Activated CD8-positive, alpha-beta memory T cell treated with anti-CD3 and anti-CD28 coated beads, Interleukin-2, amount 50 U/mL, for 24 hours (primary cell): ENCODE results near the gene CMSS1.

ENCODE experiments used
- DNase-seq: peaks from one replicate; pipeline ENCODE4 v3.0.0-alpha.2; 2020; ENCODE audit errors: extremely low read depth

Gene CMSS1

GRCh38 chr3:100140976-100141375 lies 323.3 kb downstream of the CMSS1 start:
- no peak for DNase-seq

- no peak for DNase-seq
Measured at GRCh38 chr3:100141586-100141985, 323.9 kb downstream of the CMSS1 start.

GRCh38 chr3:100144255-100144866 lies 326.7 kb downstream of the CMSS1 start:
- DNase-seq: no peak

GRCh38 chr3:100149130-100149529 lies 331.5 kb downstream of the CMSS1 start:
- no peak for DNase-seq

DNA sequence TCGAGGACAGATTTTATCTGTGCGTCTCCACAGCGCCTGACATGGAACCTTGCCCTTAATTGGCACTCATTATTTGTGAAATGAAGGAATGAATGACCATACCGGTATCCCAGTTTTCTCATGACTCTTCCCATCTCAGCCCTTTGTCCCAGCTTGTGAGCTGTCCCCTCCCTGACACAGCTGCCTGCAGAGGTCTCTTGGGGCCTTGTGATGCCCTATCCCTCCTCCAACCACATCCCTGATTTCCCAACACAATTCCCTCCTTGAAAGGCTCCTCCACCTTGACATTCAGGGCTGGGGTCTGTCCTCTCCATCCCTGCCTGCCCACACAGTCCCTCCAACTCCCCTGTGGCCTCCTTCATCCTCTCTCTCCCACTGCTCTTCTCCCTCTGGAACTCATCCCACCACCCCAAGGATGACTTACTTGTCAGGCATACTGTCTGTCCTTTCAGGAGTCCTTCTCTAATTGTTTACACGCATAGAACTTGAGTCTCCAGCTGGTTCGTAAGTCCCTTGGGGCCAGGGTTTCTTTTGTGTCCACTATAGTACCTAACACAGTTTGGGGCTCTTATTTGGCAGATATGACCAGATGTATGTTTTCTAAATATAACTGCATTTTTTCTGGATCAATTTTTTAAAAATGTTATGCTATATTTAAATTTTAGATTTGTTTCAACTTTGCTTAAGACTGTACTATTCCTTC lies 332.2 kb downstream of the CMSS1 start:
- DNase-seq: no peak

DNA sequence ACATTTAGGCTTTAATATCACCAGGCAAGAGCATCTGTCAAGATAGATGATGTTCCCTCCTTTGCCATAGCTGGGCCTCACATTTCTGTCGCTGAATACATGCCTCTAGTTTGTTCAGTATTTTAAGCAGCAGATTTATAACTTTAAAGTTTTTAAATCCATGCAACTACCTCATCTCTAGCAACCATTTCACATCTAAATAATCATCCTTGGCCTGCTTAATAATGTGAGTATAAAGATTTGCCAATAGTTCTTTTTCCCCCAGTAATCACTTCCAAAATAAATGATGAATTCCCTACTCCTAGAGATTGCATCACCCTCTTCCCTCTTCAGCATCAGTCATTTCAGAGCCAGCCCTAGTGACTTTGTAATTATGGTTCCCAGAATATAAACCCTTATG lies 332.8 kb downstream of the CMSS1 start:
- DNase-seq: no peak

DNA sequence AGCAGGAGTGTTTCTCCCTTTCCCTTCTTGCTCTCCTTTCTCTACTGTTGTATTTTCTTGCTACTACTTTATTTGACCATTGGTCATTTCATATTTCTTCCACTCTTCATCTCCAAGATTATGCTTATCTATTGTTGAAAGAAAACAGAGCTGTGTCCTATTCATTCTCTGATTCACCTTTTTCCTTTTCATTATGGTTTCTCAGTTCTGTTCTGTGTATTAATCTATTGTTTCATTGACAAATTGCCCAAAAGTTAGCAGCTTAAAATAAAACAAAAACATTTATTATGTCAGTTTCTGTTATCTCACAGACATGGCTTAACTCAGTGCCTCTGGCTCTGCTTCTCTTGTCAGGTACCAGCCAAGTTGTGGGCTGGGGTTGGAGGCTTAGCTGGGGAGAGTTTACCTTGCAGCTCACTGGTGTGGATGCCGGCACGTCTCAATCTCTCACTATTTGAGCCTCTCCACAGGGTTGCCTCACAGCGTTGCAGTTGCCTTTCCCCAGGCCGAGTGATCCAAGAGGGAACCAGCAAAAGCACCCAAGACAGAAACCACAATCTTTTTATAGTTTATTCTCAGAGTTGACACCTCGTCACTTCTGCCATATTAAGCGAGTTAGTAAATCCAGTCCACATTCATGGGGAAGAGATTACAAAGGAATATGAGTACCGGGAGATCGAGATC lies 333.5 kb downstream of the CMSS1 start:
- no peak for DNase-seq

- DNase-seq: no peak
Measured at GRCh38 chr3:100154171-100154570, 336.5 kb downstream of the CMSS1 start.

DNA sequence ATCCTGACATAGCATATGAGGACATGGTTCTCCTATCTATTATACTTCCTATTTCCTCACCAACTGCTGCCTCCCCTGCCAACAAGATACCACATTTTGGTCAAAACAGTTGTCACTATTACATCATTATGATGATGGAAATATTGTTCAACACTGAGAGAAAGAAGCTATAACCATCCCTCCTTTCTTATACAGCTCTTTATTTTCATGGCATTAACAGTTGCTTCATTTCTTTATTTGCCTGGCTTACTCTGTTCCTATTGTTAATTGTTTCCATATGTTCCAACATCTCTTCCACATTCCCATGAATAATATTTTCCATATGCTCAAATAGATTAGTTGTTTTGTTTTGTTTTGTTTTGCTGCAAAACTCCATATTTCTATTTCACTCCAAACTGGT lies 337.5 kb downstream of the CMSS1 start:
- no peak for DNase-seq

DNA sequence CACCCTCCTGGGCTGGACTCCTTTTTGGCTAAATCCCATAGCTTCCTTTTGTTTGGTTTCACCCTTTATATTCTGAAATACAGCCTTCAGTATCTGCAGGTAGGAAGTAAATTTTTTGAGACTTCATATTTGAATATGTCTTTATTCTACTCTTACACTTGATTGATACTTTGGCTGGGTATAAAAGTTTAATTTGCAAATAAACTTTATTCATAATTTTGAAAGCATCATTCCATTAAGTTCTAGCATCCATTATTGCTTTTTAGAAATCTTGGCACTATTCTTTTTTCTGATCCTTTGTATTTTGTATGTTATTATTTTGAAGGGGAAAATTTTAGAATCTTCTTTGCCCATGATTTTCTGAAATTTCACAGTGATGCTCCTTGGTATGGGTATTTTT lies 337.9 kb downstream of the CMSS1 start:
- DNase-seq: no peak

GRCh38 chr3:100157685-100158084 lies 340.0 kb downstream of the CMSS1 start:
- DNase-seq: no peak

GRCh38 chr3:100158918-100159330 lies 341.3 kb downstream of the CMSS1 start:
- no peak for DNase-seq

DNA sequence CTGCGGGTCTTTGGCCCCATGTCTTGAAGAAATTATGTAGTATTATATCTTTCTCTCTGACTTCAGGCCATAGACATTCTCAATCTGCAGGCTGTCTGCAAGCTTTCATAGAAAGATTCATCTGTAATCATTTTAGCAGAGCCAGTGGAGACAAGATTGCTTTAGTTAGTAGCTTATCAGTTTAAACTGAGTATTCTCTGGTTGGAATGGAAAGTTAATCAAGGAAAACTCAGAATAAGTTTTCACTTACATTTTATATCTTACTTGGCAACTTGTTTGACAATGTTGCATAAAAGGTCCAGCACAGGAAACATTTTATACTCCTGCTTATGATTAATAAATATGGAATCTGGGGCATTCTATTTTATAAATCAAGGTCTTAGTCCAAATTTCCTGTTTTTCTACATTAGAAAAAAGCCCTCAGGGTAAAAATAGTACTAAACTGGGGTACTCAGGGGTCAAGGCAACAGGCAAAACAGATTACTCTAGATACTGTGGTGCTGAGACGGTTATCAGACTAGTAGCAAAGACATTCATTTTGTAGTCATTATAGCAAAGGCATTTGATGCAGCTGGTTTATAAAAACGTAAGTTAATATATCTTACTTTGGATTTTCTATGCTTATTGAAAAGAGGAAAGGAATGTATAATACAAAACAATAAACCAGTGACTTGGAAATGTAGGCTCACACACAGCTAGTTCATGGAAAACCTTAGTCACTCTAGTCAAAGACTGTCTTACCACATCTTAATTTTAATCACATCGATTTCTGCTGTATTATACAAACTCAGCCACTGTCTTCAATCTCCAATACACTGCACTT lies 341.9 kb downstream of the CMSS1 start:
- no peak for DNase-seq

DNA sequence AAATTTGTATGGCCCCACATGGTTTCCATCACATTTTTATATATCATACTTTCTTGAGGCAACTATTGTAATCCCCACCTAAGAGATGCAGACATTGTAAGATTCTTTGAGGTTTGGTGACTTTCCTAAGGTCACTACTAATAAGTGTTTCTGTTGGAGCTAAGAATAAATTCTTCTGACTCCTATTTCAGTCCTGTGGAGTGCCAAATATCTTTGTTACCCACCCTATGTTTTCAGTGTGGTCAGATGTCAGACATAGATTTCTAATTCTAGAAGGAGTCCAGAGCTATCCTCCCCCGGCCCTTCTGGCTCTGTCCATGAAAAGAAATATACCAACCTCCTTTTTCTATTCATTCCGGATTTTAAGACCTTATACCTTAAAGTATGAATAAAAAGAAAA lies 342.9 kb downstream of the CMSS1 start:
- DNase-seq: no peak

- DNase-seq: no peak
Measured at GRCh38 chr3:100163787-100164186, 346.1 kb downstream of the CMSS1 start.

- no peak for DNase-seq
Measured at GRCh38 chr3:100164743-100165142, 347.1 kb downstream of the CMSS1 start.

- DNase-seq: no peak
Measured at GRCh38 chr3:100165926-100166550, 348.4 kb downstream of the CMSS1 start.

DNA sequence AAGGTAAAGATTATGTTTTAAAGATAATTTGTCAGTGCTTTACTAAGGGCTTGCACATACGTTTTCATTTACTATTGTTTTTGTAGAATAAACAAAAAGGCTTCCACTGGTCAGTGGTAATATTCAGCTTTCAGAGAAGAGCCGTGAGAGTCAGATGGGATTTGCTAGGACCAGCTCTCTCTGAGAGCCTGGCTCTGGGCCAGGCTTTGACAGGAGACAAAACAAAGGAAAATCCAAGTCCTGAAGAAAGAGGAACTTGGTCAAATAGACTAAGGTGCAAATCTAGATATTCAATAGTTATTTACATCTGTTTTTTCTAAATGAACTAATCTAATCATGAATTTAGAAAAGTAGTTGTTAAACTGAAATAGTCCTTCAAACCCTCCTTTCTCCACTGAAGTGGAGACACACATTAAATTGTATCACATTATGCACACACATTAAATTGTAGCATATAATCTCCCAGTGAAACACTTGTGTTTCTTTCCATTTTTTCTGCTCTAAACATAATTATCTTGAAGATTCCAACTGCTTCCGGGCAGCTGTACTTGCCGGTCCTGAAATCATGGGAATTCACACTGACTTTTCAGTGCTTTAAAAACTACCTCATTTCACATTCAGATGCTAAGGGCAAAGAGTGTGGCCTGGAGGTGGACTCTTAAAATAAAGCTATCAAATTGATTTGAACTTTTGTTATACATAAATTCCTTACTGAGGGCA lies 351.7 kb downstream of the CMSS1 start:
- no peak for DNase-seq

DNA sequence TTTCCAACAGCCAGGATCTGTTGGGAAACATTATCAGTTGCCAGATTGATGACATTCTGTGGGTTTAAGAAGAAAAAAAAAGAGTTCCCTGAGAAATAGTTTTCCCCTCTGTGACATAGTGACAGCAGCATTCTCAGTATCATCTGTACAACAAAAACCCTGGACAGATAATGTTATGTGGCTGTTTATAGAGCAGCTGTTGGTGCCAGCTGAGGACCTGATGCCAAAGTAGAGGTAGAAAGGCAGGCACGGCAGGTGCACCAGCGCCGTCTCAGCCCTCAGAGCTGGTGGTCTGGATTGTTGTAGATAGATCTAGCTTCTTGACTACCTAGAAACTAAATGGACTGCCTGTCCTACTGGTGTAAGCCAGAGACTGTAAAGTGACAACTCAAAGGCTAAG lies 352.8 kb downstream of the CMSS1 start:
- no peak for DNase-seq

GRCh38 chr3:100171211-100171914 lies 353.7 kb downstream of the CMSS1 start:
- DNase-seq: no peak

DNA sequence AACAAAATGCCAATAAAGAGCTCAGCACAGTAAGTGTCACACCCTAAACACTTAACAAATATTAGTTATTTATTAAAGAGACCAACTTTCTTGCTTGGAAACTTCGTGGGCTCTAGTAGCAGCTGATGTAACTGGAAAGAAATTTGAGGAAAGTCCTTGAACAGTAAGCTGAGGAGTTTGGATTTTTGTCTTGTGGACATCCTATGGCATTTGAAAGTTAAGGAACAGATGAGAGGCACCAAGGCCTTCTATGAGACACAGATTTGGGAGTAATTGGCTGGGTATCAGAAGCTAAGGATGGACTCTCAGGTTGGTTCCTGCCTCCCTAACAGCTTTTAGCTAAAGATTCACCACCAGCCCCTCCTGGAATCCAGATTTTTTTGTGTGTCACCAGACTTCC lies 356.3 kb downstream of the CMSS1 start:
- DNase-seq: no peak
